NCI-H2227 (cell line): Measurements from ENCODE around the gene ENTPD2.
A peak's percentile ranks its signal among the peaks of the same experiment; 100 is the strongest.

ENCODE experiments used
- DNase-seq: peaks from one replicate; lab custom pipeline; 2025; ENCODE audit not compliant: unreplicated experiment; lab: John Stamatoyannopoulos, UW

ENTPD2 gene

GRCh38 chr9:137080260-137081122 is 26.6 kb upstream of the ENTPD2 start:
- no peak for DNase-seq

GRCh38 chr9:137079401-137079787 is 25.5 kb upstream of the ENTPD2 start:
- DNase-seq, result no peak

GRCh38 chr9:137078701-137079400 is 25.0 kb upstream of the ENTPD2 start:
- no peak for DNase-seq

- no peak for DNase-seq
These were observed 24.2 kb upstream of the ENTPD2 start for GRCh38 chr9:137077758-137078693.

GRCh38 chr9:137077010-137077747 is 23.3 kb upstream of the ENTPD2 start, which contains the start of gene UAP1L1:
UAP1L1 (plus strand) TSS chr9:137077517; CDS start chr9:137077533, 16 bp downstream.
- peak; percentile 53 for DNase-seq

- DNase-seq, result no peak
These were observed 22.8 kb upstream of the ENTPD2 start for GRCh38 chr9:137076636-137077009.

GRCh38 chr9:137075275-137075775 is 21.5 kb upstream of the ENTPD2 start:
- DNase-seq, result no peak

- DNase-seq, result no peak
These were observed 20.9 kb upstream of the ENTPD2 start for GRCh38 chr9:137074657-137075274.

- DNase-seq, result no peak
These were observed 20.1 kb upstream of the ENTPD2 start for GRCh38 chr9:137073992-137074399.

- no peak for DNase-seq
These were observed 17.4 kb upstream of the ENTPD2 start for GRCh38 chr9:137071282-137071681.

GRCh38 chr9:137070906-137071275 is 17.0 kb upstream of the ENTPD2 start:
- DNase-seq, result peak; percentile 51

GRCh38 chr9:137070201-137070905 is 16.5 kb upstream of the ENTPD2 start, which contains the start of gene SAPCD2:
SAPCD2 (minus strand) TSS chr9:137070557; CDS start chr9:137070460, 97 bp downstream.
- DNase-seq, result peak; percentile 87

GRCh38 chr9:137069508-137070091 is 15.7 kb upstream of the ENTPD2 start:
- peak; percentile 21 for DNase-seq

- no peak for DNase-seq
These were observed 15.0 kb upstream of the ENTPD2 start for GRCh38 chr9:137068539-137069507.

- DNase-seq, result peak; percentile 69
These were observed 14.1 kb upstream of the ENTPD2 start for GRCh38 chr9:137067860-137068538.

- no peak for DNase-seq
These were observed 12.4 kb upstream of the ENTPD2 start for GRCh38 chr9:137066096-137066861.
